CD14-positive monocyte (primary cell): ENCODE measurements around the gene PEAK1. TPM values are rescaled to one million over a fixed set of nuclear protein-coding genes. Genes with fewer than 3 reads are reported as not detected.

Experiments
- DNase-seq, 3 donors: peaks; one replicate each; pipeline ENCODE4 v3.0.0-alpha.2; 2011 to 2022
- H2AFZ ChIP-seq: 2 replicates; pipeline ENCODE4 v1.6.0; 2012; ENCODE audit warnings: mild to moderate bottlenecking, low read depth, low read length, inconsistent platforms; ENCODE audit not compliant: insufficient read depth, poor library complexity, severe bottlenecking
- H3K27ac ChIP-seq, 2 donors: 1 replicate in 1 of 2; 2 replicates in 1 of 2; pipeline ENCODE4 v1.5.1; 2012 to 2013; ENCODE audit warnings: low read length in 2 of 2, control low read depth in 1 of 2, inconsistent platforms in 1 of 2, low read depth in 1 of 2, mild to moderate bottlenecking in 1 of 2
- H3K27me3 ChIP-seq, 2 donors: one replicate each; pipeline versions ENCODE4 v1.6.0 to v1.6.1; 2011 to 2013; ENCODE audit warnings: low read length in 2 of 2; ENCODE audit not compliant: control insufficient read depth in 2 of 2, insufficient read depth in 2 of 2
- H3K36me3 ChIP-seq, 2 donors: replicated peaks in 1 of 2; 1 replicate in 1 of 2; 2 replicates in 1 of 2; pipeline versions ENCODE4 v1.5.1 to v1.6.1; 2012 to 2013; ENCODE audit warnings: low read length in 2 of 2, control low read depth in 1 of 2, inconsistent platforms in 1 of 2, mild to moderate bottlenecking in 1 of 2; ENCODE audit not compliant: insufficient read depth in 2 of 2, control insufficient read depth in 1 of 2
- H3K4me1 ChIP-seq, 2 donors: 1 replicate in 1 of 2; 2 replicates in 1 of 2; pipeline versions ENCODE4 v1.5.1 to v1.6.1; 2012 to 2013; ENCODE audit warnings: low read length in 2 of 2, control low read depth in 1 of 2, inconsistent platforms in 1 of 2, mild to moderate bottlenecking in 1 of 2, moderate library complexity in 1 of 2; ENCODE audit not compliant: insufficient read depth in 2 of 2, control insufficient read depth in 1 of 2
- H3K4me2 ChIP-seq: replicated peaks from 2 replicates; pipeline ENCODE3; 2012; ENCODE audit warnings: low read length, moderate library complexity, mild to moderate bottlenecking; ENCODE audit not compliant: poor library complexity, severe bottlenecking; ENCODE audit errors: extremely low read depth
- H3K4me3 ChIP-seq, 3 experiments: fragments of 200-600 bp in 1 of 3; sonication (generic) in 1 of 3; replicated peaks in 1 of 3; 1 replicate in 2 of 3; 2 replicates in 1 of 3; pipeline ENCODE4 v1.5.1; 2011 to 2013; ENCODE audit warnings: low read length in 3 of 3, mild to moderate bottlenecking in 3 of 3, control low read depth in 2 of 3, low read depth in 2 of 3, inconsistent platforms in 1 of 3, moderate library complexity in 1 of 3
- H3K79me2 ChIP-seq: 2 replicates; pipeline ENCODE4 v1.6.0; 2012; ENCODE audit warnings: mild to moderate bottlenecking, control low read depth, inconsistent platforms, low read length, moderate library complexity; ENCODE audit not compliant: insufficient read depth
- H3K9ac ChIP-seq: 2 replicates; pipeline ENCODE4 v1.6.0; 2017; ENCODE audit warnings: low read length, mild to moderate bottlenecking; ENCODE audit not compliant: insufficient read depth, poor library complexity, severe bottlenecking
- H3K9me3 ChIP-seq, 2 donors: replicated peaks in 1 of 2; 1 replicate in 1 of 2; 2 replicates in 1 of 2; pipeline versions ENCODE4 v1.5.1 to v1.6.1; 2012 to 2013; ENCODE audit warnings: low read length in 2 of 2, control low read depth in 1 of 2; ENCODE audit not compliant: control insufficient read depth in 1 of 2, insufficient read depth in 1 of 2
- H4K20me1 ChIP-seq: 2 replicates; pipeline ENCODE4 v1.6.0; 2012; ENCODE audit warnings: mild to moderate bottlenecking, low read length, control low read depth, moderate library complexity; ENCODE audit not compliant: insufficient read depth
- H3K27ac Mint-ChIP-seq, 7 donors: one replicate each; pipeline ENCODE4 v1.8.0; 2020; ENCODE audit warnings: mild to moderate bottlenecking in 7 of 7, mixed read lengths in 7 of 7, moderate library complexity in 6 of 7, inconsistent platforms in 2 of 7
- H3K27me3 Mint-ChIP-seq, 3 donors: one replicate each; pipeline ENCODE4 v1.8.0; 2021 to 2022; ENCODE audit warnings: low read depth in 3 of 3, mild to moderate bottlenecking in 3 of 3, mixed read lengths in 3 of 3, moderate library complexity in 3 of 3, inconsistent platforms in 1 of 3
- H3K36me3 Mint-ChIP-seq, 2 donors: one replicate each; pipeline ENCODE4 v1.8.0; 2020; ENCODE audit warnings: mixed read lengths in 2 of 2, inconsistent platforms in 1 of 2, mild to moderate bottlenecking in 1 of 2
- H3K4me1 Mint-ChIP-seq: one replicate; pipeline ENCODE4 v1.8.0; 2020; ENCODE audit warnings: mild to moderate bottlenecking, mixed read lengths
- H3K4me3 Mint-ChIP-seq, 2 donors: one replicate each; pipeline ENCODE4 v1.8.0; 2020; ENCODE audit warnings: mild to moderate bottlenecking in 2 of 2, mixed read lengths in 2 of 2, moderate library complexity in 1 of 2
- H3K9me3 Mint-ChIP-seq, 7 donors: one replicate each; pipeline ENCODE4 v1.8.0; 2020 to 2022; ENCODE audit warnings: mixed read lengths in 7 of 7, mild to moderate bottlenecking in 6 of 7, moderate library complexity in 6 of 7, inconsistent platforms in 2 of 7
- WGBS: methylation state at CpG from one replicate; pipeline ENCODE4 v1.1.5; 2013; ENCODE audit warnings: missing lambda C conversion rate; ENCODE audit not compliant: insufficient coverage; 5-methylcytosine and 5-hydroxymethylcytosine counted together
- intact Hi-C, 2 donors: fragments of 100-400 bp; cut with micrococcal nuclease; formaldehyde crosslinking; loops; one replicate each; pipeline versions ENCODE4 v1.15.0 to v1.15.1; 2023
- polyA plus RNA-seq, 3 donors: library from polyadenylated mRNA; depleted of rRNA in 1 of 3; unstranded in 2 of 3; stranded (reverse) in 1 of 3; fragments of 300-500 nt in 2 of 3; fragments of >200 nt in 1 of 3; fragmentation: Illumina TruSeq in 2 of 3; gene quantifications; 1 replicate in 2 of 3; 2 replicates in 1 of 3; pipeline ENCODE4 v1.2.3, GENCODE V29; 2012 to 2021
- TF ChIP-seq, protein P1 (sequence below): fragments of 200-600 bp; IDR thresholded peaks from one replicate; pipeline ENCODE4 v1.8.0; 2022; ENCODE audit warnings: antibody characterized with exemption, mild to moderate bottlenecking

The PEAK1 gene
- polyA plus RNA-seq, 3 donors, result 0.85 to 8.7 (median 1.1) TPM

DNA sequence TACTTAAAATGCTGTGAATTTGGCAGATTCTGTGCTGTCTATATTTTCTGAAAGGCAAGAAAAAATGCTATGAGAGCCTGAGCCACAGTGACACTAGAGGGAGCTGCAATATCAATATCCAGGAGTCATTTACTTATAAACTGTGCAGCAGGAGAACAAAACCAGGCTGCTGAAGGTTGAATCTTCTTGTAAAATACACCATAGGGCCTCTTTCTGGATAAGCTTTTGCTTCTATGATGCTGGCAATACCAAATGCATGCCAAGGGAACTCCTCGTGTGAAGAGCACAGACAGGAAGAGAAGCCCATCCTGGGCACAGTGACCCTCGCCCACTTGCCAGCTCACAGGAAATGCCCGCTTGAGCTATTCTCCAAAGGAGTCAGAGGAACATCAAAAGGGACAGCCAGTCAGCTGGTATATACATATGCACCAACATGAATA lies 301.0 kb downstream of the PEAK1 start:
- H2AFZ ChIP-seq, result no peak overlapping the region
- H3K27me3 ChIP-seq, result no peaks in the 10 kb centered on the region
- no peaks in the 10 kb centered on the region for H4K20me1 ChIP-seq
- peak; percentile 18 to 45 (median 43) for DNase-seq
- TF ChIP-seq, protein P1, sequence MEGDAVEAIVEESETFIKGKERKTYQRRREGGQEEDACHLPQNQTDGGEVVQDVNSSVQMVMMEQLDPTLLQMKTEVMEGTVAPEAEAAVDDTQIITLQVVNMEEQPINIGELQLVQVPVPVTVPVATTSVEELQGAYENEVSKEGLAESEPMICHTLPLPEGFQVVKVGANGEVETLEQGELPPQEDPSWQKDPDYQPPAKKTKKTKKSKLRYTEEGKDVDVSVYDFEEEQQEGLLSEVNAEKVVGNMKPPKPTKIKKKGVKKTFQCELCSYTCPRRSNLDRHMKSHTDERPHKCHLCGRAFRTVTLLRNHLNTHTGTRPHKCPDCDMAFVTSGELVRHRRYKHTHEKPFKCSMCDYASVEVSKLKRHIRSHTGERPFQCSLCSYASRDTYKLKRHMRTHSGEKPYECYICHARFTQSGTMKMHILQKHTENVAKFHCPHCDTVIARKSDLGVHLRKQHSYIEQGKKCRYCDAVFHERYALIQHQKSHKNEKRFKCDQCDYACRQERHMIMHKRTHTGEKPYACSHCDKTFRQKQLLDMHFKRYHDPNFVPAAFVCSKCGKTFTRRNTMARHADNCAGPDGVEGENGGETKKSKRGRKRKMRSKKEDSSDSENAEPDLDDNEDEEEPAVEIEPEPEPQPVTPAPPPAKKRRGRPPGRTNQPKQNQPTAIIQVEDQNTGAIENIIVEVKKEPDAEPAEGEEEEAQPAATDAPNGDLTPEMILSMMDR, result peak; percentile 68
- H3K4me1 Mint-ChIP-seq, result peaks cover 4% of the 10 kb centered on the region
- no peaks in the 10 kb centered on the region for H3K79me2 ChIP-seq
- peaks cover 0 to 4% (median 2%) of the 10 kb centered on the region in 3 donors for H3K27me3 Mint-ChIP-seq
- H3K36me3 Mint-ChIP-seq, result peaks cover 12 to 15% of the 10 kb centered on the region in 2 donors
- H3K36me3 ChIP-seq, result peaks cover 2 to 12% of the 10 kb centered on the region in 2 donors
- no peaks in the 10 kb centered on the region for H3K4me1 ChIP-seq
- no peak overlapping the region for H3K9ac ChIP-seq
- 30% methylated on average over 2 of the region's 3 CpGs for WGBS
- H3K4me2 ChIP-seq, result no peak overlapping the region
- no peak overlapping the region for H3K4me3 Mint-ChIP-seq
- no peak overlapping the region for H3K27ac ChIP-seq
- H3K9me3 ChIP-seq, result no peaks in the 10 kb centered on the region
- no peak overlapping the region for H3K4me3 ChIP-seq
- H3K9me3 Mint-ChIP-seq, result no peaks in the 10 kb centered on the region
- H3K27ac Mint-ChIP-seq, result no peak overlapping the region
- intact Hi-C loops, result loop anchor here (2.0 to 5.0 kb wide), 3 partner anchors 378 to 424 kb away; no protein-coding TSS in a partner anchor

DNA sequence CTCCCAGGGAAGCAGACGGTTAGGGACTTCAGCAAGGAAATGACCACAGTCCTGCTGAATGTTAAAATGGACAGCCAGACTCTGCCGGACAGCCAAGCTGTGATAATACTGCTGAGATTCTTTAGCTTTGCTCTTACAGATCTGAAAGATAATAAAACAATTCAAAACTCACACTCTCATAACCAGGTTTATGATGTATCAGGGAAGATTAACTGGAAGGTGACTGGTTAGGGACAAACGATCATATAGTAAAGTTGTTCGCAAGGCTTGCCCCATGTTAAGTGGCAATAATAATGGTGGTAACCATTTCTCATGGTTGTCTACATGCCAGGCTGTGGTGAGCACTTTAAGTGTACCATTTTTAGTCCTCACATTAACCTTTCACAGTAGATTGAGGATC lies 304.7 kb downstream of the PEAK1 start:
- intact Hi-C loops, result loop anchor here in 1 of 2 donors (5.0 kb wide), 1 partner anchor 382 kb away; no protein-coding TSS in a partner anchor
- no peak overlapping the region for H3K4me3 ChIP-seq
- TF ChIP-seq, protein P1, result no peak
- peaks cover 0 to 5% (median 0%) of the 10 kb centered on the region in 3 donors for H3K27me3 Mint-ChIP-seq
- no peak overlapping the region for H2AFZ ChIP-seq
- H3K27ac ChIP-seq, result no peak overlapping the region
- no peaks in the 10 kb centered on the region for H3K4me1 Mint-ChIP-seq
- no peaks in the 10 kb centered on the region for H3K4me1 ChIP-seq
- no peak for DNase-seq
- no CpG with 5 or more reads among the region's 4 CpGs for WGBS
- H3K9me3 Mint-ChIP-seq, result no peaks in the 10 kb centered on the region
- peaks cover 18 to 27% of the 10 kb centered on the region in 2 donors for H3K36me3 Mint-ChIP-seq
- no peaks in the 10 kb centered on the region for H4K20me1 ChIP-seq
- no peak overlapping the region for H3K9ac ChIP-seq
- H3K27ac Mint-ChIP-seq, result no peak overlapping the region
- H3K4me2 ChIP-seq, result no peak overlapping the region
- H3K79me2 ChIP-seq, result no peaks in the 10 kb centered on the region
- no peak overlapping the region for H3K4me3 Mint-ChIP-seq
- H3K36me3 ChIP-seq, result peaks cover 4 to 20% of the 10 kb centered on the region in 2 donors
- H3K9me3 ChIP-seq, result no peaks in the 10 kb centered on the region
- no peaks in the 10 kb centered on the region for H3K27me3 ChIP-seq
